ENCODE data around the gene DUSP5.

DNA sequence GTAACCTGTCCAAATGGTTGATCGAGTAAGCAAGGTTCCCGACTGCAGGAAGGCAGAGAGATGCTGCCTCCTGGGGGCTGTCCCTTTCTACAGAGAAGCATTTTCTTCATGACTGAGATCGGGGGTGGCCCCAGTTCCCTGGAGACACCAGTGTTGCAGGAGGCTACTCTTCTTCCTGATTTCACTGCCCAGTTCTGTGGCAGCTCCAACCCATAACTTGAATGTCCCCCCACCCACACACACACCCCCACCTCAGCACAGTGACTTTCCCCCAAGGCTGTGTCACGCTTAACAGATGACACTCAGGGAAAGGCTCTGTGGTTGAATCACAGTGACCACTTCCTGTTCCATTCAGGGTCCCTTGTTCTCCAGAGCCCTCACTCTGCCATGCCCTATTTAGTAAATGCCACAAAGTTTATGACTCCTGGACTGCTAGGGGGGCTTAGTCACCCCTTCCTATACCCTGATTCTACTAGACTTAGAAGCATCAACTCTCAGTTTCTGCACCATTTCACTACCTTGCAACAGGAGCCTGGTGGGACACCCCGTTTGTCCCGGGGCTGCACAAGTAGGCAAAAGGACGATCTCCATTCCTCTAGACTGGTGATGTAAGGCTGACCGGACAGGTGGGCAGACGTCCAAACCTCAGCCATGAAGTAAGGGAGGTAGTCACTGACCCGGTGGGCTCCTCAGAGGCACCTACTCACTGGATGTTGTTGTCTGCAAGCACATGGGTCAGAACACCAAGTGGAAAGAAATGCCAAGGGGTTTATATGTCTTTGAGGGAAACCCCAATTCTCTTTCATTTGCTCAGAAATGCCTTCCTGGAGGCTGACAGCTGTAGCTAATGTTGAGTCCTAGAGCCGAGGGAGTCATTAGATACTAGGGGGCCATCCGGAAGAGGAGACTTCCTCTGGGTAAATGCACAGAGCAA is 38.5 kb downstream of the DUSP5 start:
- TF ChIP-seq, protein P1, sequence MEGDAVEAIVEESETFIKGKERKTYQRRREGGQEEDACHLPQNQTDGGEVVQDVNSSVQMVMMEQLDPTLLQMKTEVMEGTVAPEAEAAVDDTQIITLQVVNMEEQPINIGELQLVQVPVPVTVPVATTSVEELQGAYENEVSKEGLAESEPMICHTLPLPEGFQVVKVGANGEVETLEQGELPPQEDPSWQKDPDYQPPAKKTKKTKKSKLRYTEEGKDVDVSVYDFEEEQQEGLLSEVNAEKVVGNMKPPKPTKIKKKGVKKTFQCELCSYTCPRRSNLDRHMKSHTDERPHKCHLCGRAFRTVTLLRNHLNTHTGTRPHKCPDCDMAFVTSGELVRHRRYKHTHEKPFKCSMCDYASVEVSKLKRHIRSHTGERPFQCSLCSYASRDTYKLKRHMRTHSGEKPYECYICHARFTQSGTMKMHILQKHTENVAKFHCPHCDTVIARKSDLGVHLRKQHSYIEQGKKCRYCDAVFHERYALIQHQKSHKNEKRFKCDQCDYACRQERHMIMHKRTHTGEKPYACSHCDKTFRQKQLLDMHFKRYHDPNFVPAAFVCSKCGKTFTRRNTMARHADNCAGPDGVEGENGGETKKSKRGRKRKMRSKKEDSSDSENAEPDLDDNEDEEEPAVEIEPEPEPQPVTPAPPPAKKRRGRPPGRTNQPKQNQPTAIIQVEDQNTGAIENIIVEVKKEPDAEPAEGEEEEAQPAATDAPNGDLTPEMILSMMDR (IDR thresholded peaks at IDR 0.05), result no peak
- no peak for TF ChIP-seq ZFX (IDR thresholded peaks at IDR 0.05; ENCODE audit: borderline replicate concordance)

Data from 22Rv1 (cell line).